Measurements from ENCODE around the gene PLB1.

GRCh38 chr2:28620801-28621171 lies 124.9 kb downstream of the PLB1 start:
- TF ChIP-seq POLR2AphosphoS5 (IDR thresholded peaks at IDR 0.05; ENCODE audit: control insufficient read depth, insufficient read depth, low read depth, low read length) (no peak), REST (IDR thresholded peaks at IDR 0.05; ENCODE audit: borderline replicate concordance) (no peak), REST (CRISPR knock-in tag; IDR thresholded peaks at IDR 0.05; ENCODE audit: low read depth) (no peak), CTCF (IDR thresholded peaks at IDR 0.05 in 2 of 3, conservative IDR thresholded peaks at IDR 0.05 in 1 of 3; ENCODE audit: insufficient read depth in 2 of 3, low read depth in 1 of 3, low read length in 3 of 3) (no peak)

All from K562 (cell line).